MM.1S (cell line): ENCODE measurements around the gene MRPS27.

ENCODE experiments used
- CTCF ChIP-seq: fragments of 300-600 bp; sonication (generic); IDR thresholded peaks from 2 replicates; pipeline ENCODE4 v1.5.1; 2016; ENCODE audit warnings: antibody characterized with exemption, low read length, mixed read lengths
- EZH2phosphoT487 ChIP-seq: fragments of 300-600 bp; sonication (generic); IDR thresholded peaks from 2 replicates; pipeline ENCODE4 v1.6.1; 2018; ENCODE audit warnings: antibody characterized with exemption, low read length

GRCh38 chr5:72191404-72191803 lies 128.6 kb downstream of the MRPS27 start:
- TF ChIP-seq CTCF (no peak), EZH2phosphoT487 (no peak)
